PC-3 (cell line): ENCODE data around the gene ZFYVE28. TPM values are rescaled to one million over a fixed set of nuclear protein-coding genes. Genes with fewer than 3 reads are reported as not detected.

Source experiments
- ATAC-seq: fragments of 200-7000 bp; cut with Tn5 transposase; 2 replicates; pipeline ENCODE4 v1.9.1; 2020; ENCODE audit warnings: mild to moderate bottlenecking, moderate library complexity
- BruUV-seq: library from RNA; stranded (reverse); fragments of 400-500 nt; replicated peaks from 2 replicates; lab custom pipeline; 2021; lab: Mats Ljungman, UMichigan
- CTCF ChIA-PET: fragments of 300-600 bp; sonication (Branson Sonifier 250); formaldehyde crosslinking; loops from one replicate; lab custom pipeline; 2022; ENCODE audit warnings: antibody characterized with exemption; lab: Charles Lee
- POLR2A ChIA-PET: fragments of 300-600 bp; sonication (Branson Sonifier 250); formaldehyde crosslinking; loops from one replicate; lab custom pipeline; 2022; ENCODE audit warnings: antibody characterized with exemption; ENCODE audit not compliant: unreplicated experiment; lab: Charles Lee
- DNase-seq: peaks from one replicate; pipeline ENCODE4 v3.0.0-alpha.2; 2015
- H2AFZ ChIP-seq: fragments of 300-600 bp; sonication (generic); 2 replicates; pipeline ENCODE4 v1.6.0; 2016; ENCODE audit warnings: antibody characterized with exemption, low read length
- H3F3A ChIP-seq: fragments of 300-600 bp; sonication (generic); one replicate; pipeline ENCODE4 v1.6.0; 2017; ENCODE audit warnings: antibody characterized with exemption, low read length, control low read depth, mild to moderate bottlenecking; ENCODE audit not compliant: unreplicated experiment
- H3K27ac ChIP-seq: fragments of 300-600 bp; sonication (generic); 2 replicates; pipeline ENCODE4 v1.5.1; 2016; ENCODE audit warnings: mild to moderate bottlenecking, low read length
- H3K27me3 ChIP-seq: fragments of 300-600 bp; sonication (generic); 2 replicates; pipeline ENCODE4 v1.6.1; 2016; ENCODE audit warnings: low read length, mixed read lengths
- H3K36me3 ChIP-seq: fragments of 300-600 bp; sonication (generic); 2 replicates; pipeline ENCODE4 v1.6.1; 2016; ENCODE audit warnings: low read depth, mixed run types, low read length, mixed read lengths
- H3K4me1 ChIP-seq: fragments of 300-600 bp; sonication (generic); 2 replicates; pipeline ENCODE4 v1.5.1; 2016; ENCODE audit warnings: low read length; ENCODE audit not compliant: insufficient read depth
- H3K4me2 ChIP-seq: fragments of 300-600 bp; sonication (generic); 2 replicates; pipeline ENCODE4 v1.6.0; 2016; ENCODE audit warnings: low read length
- H3K4me3 ChIP-seq: fragments of 300-600 bp; sonication (generic); 2 replicates; pipeline ENCODE4 v1.5.1; 2016; ENCODE audit warnings: mild to moderate bottlenecking, low read length, mixed read lengths
- H3K79me2 ChIP-seq: fragments of 300-600 bp; sonication (generic); 2 replicates; pipeline ENCODE4 v1.6.1; 2017; ENCODE audit warnings: low read length, mixed read lengths
- H3K9ac ChIP-seq: fragments of 300-600 bp; sonication (generic); 2 replicates; pipeline ENCODE4 v1.6.0; 2016; ENCODE audit warnings: mild to moderate bottlenecking, low read length
- H3K9me2 ChIP-seq: fragments of 300-600 bp; sonication (generic); replicated peaks from 2 replicates; pipeline ENCODE4 v1.6.1; 2016; ENCODE audit warnings: mixed run types, low read length, mixed read lengths
- H3K9me3 ChIP-seq: fragments of 300-600 bp; sonication (generic); 2 replicates; pipeline ENCODE4 v1.6.1; 2016; ENCODE audit warnings: low read length, mixed read lengths
- H4K20me1 ChIP-seq: fragments of 300-600 bp; sonication (generic); 2 replicates; pipeline ENCODE4 v1.6.1; 2016; ENCODE audit warnings: low read length, mixed read lengths
- CTCF ChIP-seq: fragments of 300-600 bp; sonication (generic); conservative IDR thresholded peaks from 2 replicates; pipeline ENCODE4 v1.5.1; 2017; ENCODE audit warnings: antibody characterized with exemption, low read depth, mild to moderate bottlenecking, low read length
- EZH2 ChIP-seq: fragments of 300-600 bp; sonication (generic); IDR thresholded peaks from one replicate; pipeline ENCODE4 v1.6.1; 2017; ENCODE audit warnings: antibody characterized with exemption, mild to moderate bottlenecking, low read length; ENCODE audit not compliant: unreplicated experiment
- EZH2phosphoT487 ChIP-seq: fragments of 300-600 bp; sonication (generic); IDR thresholded peaks from 2 replicates; pipeline ENCODE4 v1.6.1; 2018; ENCODE audit warnings: mild to moderate bottlenecking, antibody characterized with exemption, low read length, borderline replicate concordance
- intact Hi-C: fragments of 100-400 bp; cut with micrococcal nuclease; formaldehyde crosslinking; loops from 2 replicates; pipeline ENCODE4 v1.9.0; 2023
- total RNA-seq: library from RNA; depleted of rRNA; stranded (reverse); fragments of >200 nt; gene quantifications from 2 replicates; pipeline ENCODE4 v1.2.3, GENCODE V29; 2014

ZFYVE28 gene
- total RNA-seq, 1 experiment from 2014 or later, result 8.0 TPM

- TF ChIP-seq EZH2phosphoT487 (no peak), EZH2 (no peak), CTCF (no peak)
- Histone ChIP-seq H3K4me1 (peaks cover 6% of the 10 kb centered on the region; the same call in 1 of the 2 replicates), H3K9me2 (no peaks in the 10 kb centered on the region), H3K9ac (no peak overlapping the region), H3K36me3 (no peaks in the 10 kb centered on the region), H3K79me2 (no peaks in the 10 kb centered on the region), H2AFZ (no peak overlapping the region), H3K4me3 (no peak overlapping the region), H3F3A (no peaks in the 10 kb centered on the region), H3K27ac (no peak overlapping the region), H3K4me2 (peak overlapping the region; percentile 31; the same call in 1 of the 2 replicates), H4K20me1 (no peaks in the 10 kb centered on the region), H3K27me3 (no peaks in the 10 kb centered on the region), H3K9me3 (no peaks in the 10 kb centered on the region)
- CTCF ChIA-PET, result interaction anchor here (0.6 kb wide), 1 partner anchor 21 kb away, joined by 3 read pairs; no protein-coding TSS in a partner anchor
- no TSS peak for BruUV-seq
- DNase-seq (no peak), ATAC-seq (no peak)
- intact Hi-C loops, result no loop called here
- POLR2A ChIA-PET, result no interaction called here
These were observed 15.3 kb upstream of the ZFYVE28 start for GRCh38 chr4:2433609-2434350.

- Histone ChIP-seq H3K9ac (no peak overlapping the region), H3K9me2 (no peaks in the 10 kb centered on the region), H3K4me3 (no peak overlapping the region), H3K27me3 (no peaks in the 10 kb centered on the region), H3K4me2 (peak overlapping the region; percentile 31; the same call in 1 of the 2 replicates), H3K79me2 (no peaks in the 10 kb centered on the region), H3K4me1 (peaks cover 6% of the 10 kb centered on the region; the same call in 1 of the 2 replicates), H3F3A (no peaks in the 10 kb centered on the region), H3K36me3 (no peaks in the 10 kb centered on the region), H4K20me1 (no peaks in the 10 kb centered on the region), H2AFZ (no peak overlapping the region), H3K27ac (no peak overlapping the region), H3K9me3 (no peaks in the 10 kb centered on the region)
- DNase-seq (peak; percentile 32), ATAC-seq (peak; percentile 72)
- intact Hi-C loops, result no loop called here
- no TSS peak for BruUV-seq
- no peak for TF ChIP-seq EZH2phosphoT487
- TF ChIP-seq EZH2, result no peak
- no peak for TF ChIP-seq CTCF
- CTCF ChIA-PET, result no interaction called here
- POLR2A ChIA-PET, result no interaction called here
These were observed 14.6 kb upstream of the ZFYVE28 start for GRCh38 chr4:2432991-2433530.

GRCh38 chr4:2432004-2432403 lies 13.6 kb upstream of the ZFYVE28 start:
- DNase-seq (no peak), ATAC-seq (no peak)
- no peaks in the 10 kb centered on the region for H3K79me2 ChIP-seq
- H3K9ac ChIP-seq, result no peak overlapping the region
- no peaks in the 10 kb centered on the region for H3K9me2 ChIP-seq
- no peak overlapping the region for H3K4me2 ChIP-seq
- POLR2A ChIA-PET, result no interaction called here
- H3K27me3 ChIP-seq, result no peaks in the 10 kb centered on the region
- H2AFZ ChIP-seq, result no peak overlapping the region
- H3K9me3 ChIP-seq, result no peaks in the 10 kb centered on the region
- no peaks in the 10 kb centered on the region for H4K20me1 ChIP-seq
- CTCF ChIA-PET, result no interaction called here
- intact Hi-C loops, result no loop called here
- H3K4me3 ChIP-seq, result no peak overlapping the region
- peaks cover 6% of the 10 kb centered on the region; the same call in 1 of the 2 replicates for H3K4me1 ChIP-seq
- no TSS peak for BruUV-seq
- TF ChIP-seq EZH2phosphoT487, result no peak
- TF ChIP-seq EZH2, result no peak
- H3K36me3 ChIP-seq, result no peaks in the 10 kb centered on the region
- H3K27ac ChIP-seq, result no peak overlapping the region
- H3F3A ChIP-seq, result no peaks in the 10 kb centered on the region
